HEK293 (cell line): ENCODE results near the gene HNF1A.

Experiments
- CTCF ChIA-PET: fragments of 350-600 bp; formaldehyde crosslinking; extraction: SDS; loops from one replicate; lab custom pipeline; 2021; ENCODE audit warnings: antibody characterized with exemption; lab: Yijun Ruan, JAX
- POLR2A ChIA-PET: fragments of 300-600 bp; formaldehyde crosslinking; extraction: SDS; loops from one replicate; lab custom pipeline; 2020; ENCODE audit warnings: antibody characterized with exemption, inconsistent platforms; lab: Yijun Ruan, JAX
- H3K27ac ChIP-seq: fragments of 200-500 bp; sonication (Bioruptor generic); 2 replicates; pipeline ENCODE4 v1.5.1; 2014; ENCODE audit warnings: low read depth, low read length, control low read depth, inconsistent platforms; ENCODE audit errors: extremely low read depth
- H3K36me3 ChIP-seq, 2 experiments: fragments of 200-500 bp in 1 of 2; sonication (Bioruptor generic) in 1 of 2; 1 replicate in 1 of 2; 2 replicates in 1 of 2; pipeline ENCODE4 v1.5.1; 2014 to 2017; ENCODE audit warnings: inconsistent platforms in 2 of 2, low read length in 2 of 2; ENCODE audit not compliant: control insufficient read depth in 2 of 2, insufficient read depth in 1 of 2
- H3K4me1 ChIP-seq: fragments of 200-500 bp; sonication (Bioruptor generic); 2 replicates; pipeline ENCODE4 v1.5.1; 2014; ENCODE audit warnings: mild to moderate bottlenecking, low read length, inconsistent platforms; ENCODE audit not compliant: control insufficient read depth, insufficient read depth
- H3K4me3 ChIP-seq: 2 replicates; pipeline ENCODE4 v1.5.1; 2011; ENCODE audit warnings: low read depth, mild to moderate bottlenecking, control low read depth, low read length, moderate library complexity
- H3K9me3 ChIP-seq: fragments of 200-500 bp; sonication (Bioruptor generic); 2 replicates; pipeline ENCODE4 v1.5.1; 2014; ENCODE audit warnings: low read depth, low read length, inconsistent platforms; ENCODE audit not compliant: control insufficient read depth, insufficient read depth
- BCL6B ChIP-seq: fragments of 450-650 bp; formaldehyde crosslinking; IDR thresholded peaks from 2 replicates; pipeline ENCODE4 v1.5.1; 2017; ENCODE audit warnings: missing biosample characterization, missing genetic modification characterization
- GLI2 ChIP-seq: fragments of 450-650 bp; formaldehyde crosslinking; IDR thresholded peaks from 2 replicates; pipeline ENCODE4; 2017; ENCODE audit warnings: missing biosample characterization, missing genetic modification characterization, low read depth, borderline replicate concordance
- GLIS1 ChIP-seq: fragments of 450-650 bp; formaldehyde crosslinking; IDR thresholded peaks from 2 replicates; pipeline ENCODE4 v1.5.1; 2016; ENCODE audit warnings: missing biosample characterization, missing genetic modification characterization
- HOXC10 ChIP-seq: sonication (generic); formaldehyde crosslinking; IDR thresholded peaks from 2 replicates; pipeline ENCODE4 v1.8.1; 2023; ENCODE audit warnings: mild to moderate bottlenecking, missing genetic modification reagents
- KLF1 ChIP-seq: fragments of 450-650 bp; formaldehyde crosslinking; IDR thresholded peaks from 2 replicates; pipeline ENCODE4 v1.5.1; 2016; ENCODE audit warnings: missing biosample characterization, missing genetic modification characterization
- KLF16 ChIP-seq: fragments of 450-650 bp; formaldehyde crosslinking; IDR thresholded peaks from 2 replicates; pipeline ENCODE4 v1.5.1; 2017; ENCODE audit warnings: missing biosample characterization, missing genetic modification characterization
- PATZ1 ChIP-seq: fragments of 450-650 bp; formaldehyde crosslinking; IDR thresholded peaks from 2 replicates; pipeline ENCODE4 v1.5.1; 2016; ENCODE audit warnings: missing biosample characterization, missing genetic modification characterization
- ZBTB20 ChIP-seq: fragments of 450-650 bp; formaldehyde crosslinking; IDR thresholded peaks from 2 replicates; pipeline ENCODE4 v1.5.1; 2016; ENCODE audit warnings: missing biosample characterization, missing genetic modification characterization
- ZEB2 ChIP-seq: fragments of 450-650 bp; formaldehyde crosslinking; IDR thresholded peaks from 2 replicates; pipeline ENCODE4 v1.5.1; 2016; ENCODE audit warnings: missing biosample characterization, missing genetic modification characterization
- ZNF148 ChIP-seq: fragments of 450-650 bp; formaldehyde crosslinking; IDR thresholded peaks from 2 replicates; pipeline ENCODE4 v1.5.0; 2017; ENCODE audit warnings: missing biosample characterization, missing genetic modification characterization, borderline replicate concordance
- ZNF221 ChIP-seq: fragments of 450-650 bp; formaldehyde crosslinking; IDR thresholded peaks from 2 replicates; pipeline ENCODE4 v1.5.1; 2017; ENCODE audit warnings: missing biosample characterization, missing genetic modification characterization, borderline replicate concordance
- ZNF274 ChIP-seq, 2 experiments: fragments of 200-500 bp in 1 of 2; fragments of 450-650 bp in 1 of 2; sonication (Bioruptor generic) in 1 of 2; formaldehyde crosslinking in 1 of 2; IDR thresholded peaks; 2 replicates each; pipeline versions ENCODE4 v1.5.1 to v1.6.1; 2014 to 2016; ENCODE audit warnings: borderline replicate concordance in 1 of 2, inconsistent platforms in 1 of 2, low read length in 1 of 2, missing biosample characterization in 1 of 2, missing genetic modification characterization in 1 of 2
- ZNF324 ChIP-seq: fragments of 450-650 bp; formaldehyde crosslinking; IDR thresholded peaks from 2 replicates; pipeline ENCODE4 v1.5.1; 2016; ENCODE audit warnings: missing biosample characterization, missing genetic modification characterization
- ZNF341 ChIP-seq: fragments of 450-650 bp; formaldehyde crosslinking; IDR thresholded peaks from 2 replicates; pipeline ENCODE4; 2016; ENCODE audit warnings: low read depth, missing biosample characterization, missing genetic modification characterization
- ZNF404 ChIP-seq: fragments of 450-650 bp; formaldehyde crosslinking; IDR thresholded peaks from 2 replicates; pipeline ENCODE4 v1.5.1; 2017; ENCODE audit warnings: missing biosample characterization, missing genetic modification characterization
- ZNF501 ChIP-seq: fragments of 450-650 bp; formaldehyde crosslinking; IDR thresholded peaks from 2 replicates; pipeline ENCODE4 v1.5.1; 2016; ENCODE audit warnings: missing biosample characterization, missing genetic modification characterization
- ZNF513 ChIP-seq: fragments of 450-650 bp; IDR thresholded peaks from 2 replicates; pipeline ENCODE4 v1.5.1; 2018; ENCODE audit warnings: missing biosample characterization, missing genetic modification characterization
- ZNF521 ChIP-seq: fragments of 450-650 bp; formaldehyde crosslinking; IDR thresholded peaks from 2 replicates; pipeline ENCODE4 v1.5.1; 2017; ENCODE audit warnings: missing biosample characterization, mild to moderate bottlenecking, missing genetic modification characterization
- ZNF560 ChIP-seq: fragments of 450-650 bp; formaldehyde crosslinking; IDR thresholded peaks from 2 replicates; pipeline ENCODE4 v1.5.1; 2017; ENCODE audit warnings: missing biosample characterization, missing genetic modification characterization, borderline replicate concordance
- ZNF600 ChIP-seq: fragments of 450-650 bp; formaldehyde crosslinking; IDR thresholded peaks from 2 replicates; pipeline ENCODE4 v1.5.1; 2016; ENCODE audit warnings: missing biosample characterization, missing genetic modification characterization
- ZNF623 ChIP-seq: fragments of 450-650 bp; formaldehyde crosslinking; IDR thresholded peaks from 2 replicates; pipeline ENCODE4 v1.5.1; 2016; ENCODE audit warnings: missing biosample characterization, missing genetic modification characterization
- ZNF629 ChIP-seq: fragments of 450-650 bp; formaldehyde crosslinking; IDR thresholded peaks from 2 replicates; pipeline ENCODE4 v1.5.1; 2017; ENCODE audit warnings: missing biosample characterization, missing genetic modification characterization
- ZNF639 ChIP-seq: fragments of 450-650 bp; formaldehyde crosslinking; IDR thresholded peaks from 2 replicates; pipeline ENCODE4 v1.5.1; 2016; ENCODE audit warnings: missing biosample characterization, missing genetic modification characterization
- ZNF692 ChIP-seq: fragments of 450-650 bp; formaldehyde crosslinking; IDR thresholded peaks from 2 replicates; pipeline ENCODE4 v1.5.1; 2016; ENCODE audit warnings: missing biosample characterization, missing genetic modification characterization
- ZNF76 ChIP-seq: fragments of 450-650 bp; formaldehyde crosslinking; IDR thresholded peaks from 2 replicates; pipeline ENCODE4; 2016; ENCODE audit warnings: low read depth, missing biosample characterization, missing genetic modification characterization, borderline replicate concordance

HNF1A gene

GRCh38 chr12:121015825-121016766 is 37.8 kb downstream of the HNF1A start, which contains the start of gene C12orf43 (continued):
- TF ChIP-seq KLF16 (tag by site-specific recombination) (no peak), ZBTB20 (peak; percentile 81), ZNF600 (tag by site-specific recombination) (peak; percentile 95), ZEB2 (tag by site-specific recombination) (peak; percentile 67; the same call in 1 of the 2 replicates), ZNF629 (peak; percentile 99), ZNF221 (tag by site-specific recombination) (no peak), ZNF341 (tag by site-specific recombination) (peak; percentile 49; the same call in 1 of the 2 replicates), ZNF274 (IDR thresholded peaks at IDR 0.05; ENCODE audit: low read length) (no peak), ZNF274 (tag by site-specific recombination; IDR thresholded peaks at IDR 0.05; ENCODE audit: borderline replicate concordance) (no peak), GLIS1 (tag by site-specific recombination) (peak; percentile 21; the same call in 1 of the 2 replicates), ZNF692 (tag by site-specific recombination) (peak; percentile 53; the same call in 1 of the 2 replicates), KLF1 (tag by site-specific recombination) (peak; percentile 15; the same call in 1 of the 2 replicates), ZNF404 (tag by site-specific recombination) (no peak), ZNF639 (peak; percentile 95), ZNF521 (no peak), ZNF560 (no peak), ZNF324 (tag by site-specific recombination) (peak; percentile 86), GLI2 (tag by site-specific recombination) (no peak), ZNF513 (tag by site-specific recombination) (no peak)

GRCh38 chr12:121017966-121018491 is 39.7 kb downstream of the HNF1A start:
- H3K4me1 ChIP-seq = no peaks in the 10 kb centered on the region
- peaks cover 0 to 7% of the 10 kb centered on the region in 2 experiments; a peak in 1 of 3 replicates for H3K36me3 ChIP-seq
- no peaks in the 10 kb centered on the region for H3K9me3 ChIP-seq
- CTCF ChIA-PET = interaction anchor here (4.7 kb wide), 1 partner anchor 12 kb away, joined by 20 read pairs; no protein-coding TSS in a partner anchor
- no peak overlapping the region for H3K27ac ChIP-seq
- no peak overlapping the region for H3K4me3 ChIP-seq
- POLR2A ChIA-PET = no interaction called here
- no peak for TF ChIP-seq ZNF148
- TF ChIP-seq PATZ1 (tag by site-specific recombination) = no peak
- no peak for TF ChIP-seq ZNF76
- no peak for TF ChIP-seq BCL6B (tag by site-specific recombination)
- no peak for TF ChIP-seq ZNF501 (tag by site-specific recombination)
- TF ChIP-seq ZNF623 (tag by site-specific recombination) = no peak
- TF ChIP-seq HOXC10 (CRISPR knock-in tag) = no peak
